HG03571 (cell line): Measurements from ENCODE around the gene SH2D7.

Experiments
- ATAC-seq: cut with Tn5 transposase; IDR thresholded peaks from one replicate; pipeline ENCODE4 v1.9.1; 2021; ENCODE audit not compliant: unreplicated experiment

SH2D7 gene

DNA sequence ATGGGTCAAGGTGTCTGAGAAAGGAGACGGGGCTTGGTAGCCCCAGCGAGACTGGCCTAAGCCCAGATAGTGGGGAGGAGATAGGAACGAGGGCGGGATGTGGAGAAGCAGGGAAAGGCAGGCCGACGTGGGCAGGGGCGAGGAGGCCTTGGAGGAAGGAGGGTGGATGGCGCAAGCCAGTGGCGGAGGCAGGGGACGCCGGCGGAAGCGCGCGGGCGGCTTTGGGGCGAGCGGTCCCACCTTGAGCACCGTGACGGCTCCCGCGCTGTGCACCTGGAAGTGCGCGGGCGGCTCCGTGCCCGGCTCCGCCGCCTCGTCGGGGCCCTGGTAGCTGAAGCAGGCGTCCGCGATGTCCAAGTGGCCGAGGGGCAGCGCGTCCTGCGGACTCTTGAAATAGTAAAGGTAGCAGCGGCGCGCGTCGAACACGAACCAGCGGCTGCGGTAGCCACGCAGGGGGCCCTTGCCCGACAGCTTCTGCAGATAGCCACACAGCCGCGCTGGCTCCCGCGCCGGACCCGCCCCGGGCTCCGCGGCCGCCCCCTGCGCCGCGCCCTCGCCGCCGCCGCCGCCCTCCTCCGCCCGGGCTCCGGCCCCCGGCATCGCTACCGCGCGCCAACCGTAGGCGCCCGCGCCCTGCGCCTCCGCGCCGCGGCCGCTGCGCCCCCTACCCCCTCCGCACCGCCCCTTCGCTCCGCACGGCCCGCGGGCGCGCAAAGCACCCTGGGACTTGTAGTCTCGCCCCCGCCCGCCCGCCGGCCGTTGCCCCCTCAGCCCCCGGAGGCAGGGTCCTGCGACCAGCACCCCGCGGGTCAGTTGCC is 15.1 kb upstream of the SH2D7 start, which contains the start of gene TBC1D2B:
Gene TBC1D2B (minus strand): TSS at position 659 of the 818 bp plus-strand sequence. CDS start 59 bp downstream, at position 600.
- peak; percentile 70 for ATAC-seq

DNA sequence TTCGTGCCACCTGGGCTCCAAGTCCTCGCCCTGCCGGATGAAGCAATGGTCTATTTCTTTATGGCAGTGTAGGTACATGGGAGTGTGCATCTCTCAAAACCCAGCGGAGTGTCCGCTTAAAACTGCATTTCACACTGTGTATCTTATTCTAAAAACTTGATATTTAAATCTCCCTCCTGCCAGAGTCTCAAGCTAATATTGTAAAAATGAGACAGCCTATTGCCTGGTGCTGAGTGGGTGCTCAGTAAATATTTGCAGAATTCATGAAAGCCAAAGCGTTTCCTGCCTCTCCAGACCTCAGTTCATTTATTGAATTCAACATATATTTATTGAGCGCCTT is 14.5 kb upstream of the SH2D7 start:
- no peak for ATAC-seq

DNA sequence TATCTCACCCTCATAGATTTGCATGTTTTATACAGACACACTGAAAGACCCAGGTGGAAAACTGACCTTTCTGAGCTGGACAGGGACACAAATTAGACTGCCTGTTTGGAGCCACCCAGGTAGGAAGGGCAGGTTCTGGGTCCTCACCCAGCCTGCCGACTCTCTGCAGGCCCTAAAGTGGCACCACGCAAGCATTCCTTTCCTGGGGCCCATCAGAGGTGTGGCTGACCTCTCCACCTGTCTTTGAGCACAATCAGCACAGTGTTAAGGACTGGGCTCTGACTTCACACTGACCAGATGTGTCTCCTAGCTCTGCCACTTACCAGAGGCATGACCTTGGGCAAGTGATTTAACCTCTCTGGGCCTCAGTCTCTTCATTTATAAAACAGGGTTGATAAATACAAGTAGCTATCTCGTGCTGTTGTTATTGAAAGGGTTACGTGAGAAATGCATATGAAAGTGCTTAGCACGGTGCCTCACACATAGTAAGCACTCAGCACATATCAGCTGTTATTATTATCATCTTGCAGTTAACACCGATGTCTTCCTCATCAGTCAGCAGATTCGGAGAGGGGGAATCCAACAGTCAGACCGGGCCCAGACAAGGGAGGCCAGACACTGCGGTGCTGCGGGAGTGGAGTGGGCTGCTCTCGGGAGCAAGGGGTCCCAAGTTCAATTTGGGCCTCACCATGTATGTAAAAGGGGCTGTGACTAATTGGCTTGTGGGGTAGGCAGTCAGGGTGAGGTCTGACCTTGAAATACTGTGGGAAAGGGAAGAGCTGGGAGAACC is 12.9 kb upstream of the SH2D7 start:
- ATAC-seq: no peak

DNA sequence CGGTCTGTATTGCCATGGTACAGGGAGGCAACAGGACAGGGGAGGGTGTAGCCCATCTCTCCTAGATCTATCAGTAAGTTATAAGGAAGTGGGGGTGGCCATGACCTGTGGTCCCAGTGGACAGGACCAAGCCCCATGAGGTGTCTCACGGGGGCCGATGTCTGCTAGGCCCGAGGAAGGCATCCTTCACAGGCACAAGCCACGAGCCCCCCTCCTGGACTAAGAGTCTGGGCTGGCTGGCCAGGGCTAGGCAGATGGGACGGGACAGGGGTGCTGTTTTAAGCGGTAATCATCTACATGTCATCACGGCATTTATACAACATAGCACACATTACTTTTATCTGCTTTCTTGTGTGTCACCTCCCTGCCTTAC is 12.3 kb upstream of the SH2D7 start:
- no peak for ATAC-seq

DNA sequence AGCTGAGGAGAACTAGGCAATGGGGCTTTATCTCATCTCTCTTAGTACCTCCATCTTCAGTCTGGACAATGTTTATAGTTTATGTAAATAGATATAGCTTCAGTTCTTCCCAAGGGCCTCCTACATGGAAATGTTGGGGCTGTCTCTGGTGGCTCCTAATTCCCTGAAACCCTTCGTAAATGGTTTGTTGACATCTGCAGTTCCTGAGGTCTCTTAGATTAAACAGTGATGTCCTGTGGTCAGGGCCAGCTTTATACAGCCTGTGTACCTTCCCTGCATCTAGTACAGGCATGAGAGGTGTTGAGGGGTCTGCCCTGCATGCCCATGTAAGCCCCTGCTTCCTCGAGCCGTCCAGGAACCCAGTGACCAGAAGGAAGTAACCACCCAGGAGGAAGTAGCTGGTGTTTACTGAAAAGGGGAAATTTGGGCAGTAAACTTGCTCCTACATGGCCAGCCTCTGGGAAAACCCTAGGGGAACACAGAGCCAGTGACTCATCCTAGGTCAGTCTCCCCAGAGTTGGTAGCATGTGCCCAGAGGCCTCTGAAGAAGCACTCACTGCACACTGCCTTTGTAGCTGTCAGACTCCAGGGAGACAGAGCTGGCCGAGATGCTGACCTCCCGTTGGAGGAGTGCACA is 10.1 kb upstream of the SH2D7 start:
- no peak for ATAC-seq

DNA sequence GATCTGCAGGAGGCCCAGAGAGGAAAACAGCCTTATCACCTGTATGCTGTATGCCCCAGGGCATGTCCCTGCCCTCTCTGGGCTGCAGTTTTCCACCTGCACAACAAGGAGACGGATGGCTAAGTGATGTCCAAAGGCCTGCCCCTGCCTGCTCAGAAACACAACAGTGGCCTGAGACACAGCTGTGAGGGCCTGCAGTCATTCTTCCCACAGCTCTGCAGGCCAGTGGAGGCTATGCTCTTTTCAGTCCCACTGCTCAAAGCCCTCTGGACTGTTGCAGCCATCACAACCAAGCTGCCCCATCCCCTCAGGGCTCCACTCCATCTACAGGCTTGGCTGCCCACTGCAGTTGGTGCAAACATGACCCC is 9.6 kb upstream of the SH2D7 start:
- no peak for ATAC-seq

DNA sequence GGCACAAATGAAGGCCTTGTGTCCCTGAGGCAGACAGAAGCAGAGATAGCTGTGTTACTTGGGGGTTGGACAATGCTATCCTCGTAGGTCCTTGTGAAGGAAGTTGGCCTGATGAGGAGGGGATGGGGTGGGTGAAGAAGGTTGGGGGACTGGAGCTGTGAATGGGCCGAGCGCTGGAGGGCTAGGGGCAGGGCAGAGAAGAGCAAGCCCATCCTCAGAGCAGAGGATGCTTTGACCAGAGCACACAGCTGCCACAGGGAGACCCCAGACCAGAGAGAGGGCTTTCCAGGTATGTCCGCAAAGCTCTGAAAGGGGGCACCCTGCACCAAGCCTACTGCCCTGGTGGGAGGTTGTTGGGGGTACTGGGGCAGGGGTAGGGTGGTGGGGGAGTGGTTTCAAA is 9.2 kb upstream of the SH2D7 start:
- no peak for ATAC-seq

DNA sequence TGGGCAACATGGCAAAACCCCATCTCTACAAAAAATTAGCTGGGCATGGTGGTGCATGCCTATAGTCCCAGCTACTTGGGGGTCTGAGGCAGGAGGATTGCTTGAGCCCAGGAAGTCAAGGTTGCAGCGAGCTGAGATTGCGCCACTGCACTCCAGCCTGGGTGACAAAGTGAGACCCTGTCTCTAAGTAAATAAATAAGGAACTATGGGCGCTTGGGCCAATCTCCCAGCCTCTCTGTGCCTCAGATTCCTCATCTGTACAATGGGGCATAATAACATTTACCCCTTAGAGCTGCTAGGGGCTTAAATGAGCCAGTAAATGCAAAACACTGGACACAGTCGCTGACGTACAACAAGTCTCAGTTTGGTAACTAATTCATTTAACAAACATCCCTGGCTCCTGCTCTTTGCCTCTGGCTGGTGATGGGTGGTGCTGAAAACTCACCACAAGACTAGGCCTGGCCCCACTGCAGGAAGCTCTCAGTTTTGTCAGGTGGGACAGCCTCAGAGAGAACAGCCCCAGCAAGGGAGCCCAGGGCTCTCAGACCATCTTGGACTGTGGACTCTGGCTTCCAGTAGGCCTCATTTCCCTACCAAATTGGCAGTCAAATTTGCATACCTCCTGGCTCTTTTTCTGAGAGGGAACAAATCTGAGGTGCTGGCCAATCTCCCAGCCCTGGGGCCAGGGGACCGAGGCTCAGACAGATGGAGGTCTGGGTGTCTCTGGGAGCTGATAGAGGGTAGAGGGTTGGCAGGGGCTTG is 8.5 kb upstream of the SH2D7 start:
- ATAC-seq: peak; percentile 49

DNA sequence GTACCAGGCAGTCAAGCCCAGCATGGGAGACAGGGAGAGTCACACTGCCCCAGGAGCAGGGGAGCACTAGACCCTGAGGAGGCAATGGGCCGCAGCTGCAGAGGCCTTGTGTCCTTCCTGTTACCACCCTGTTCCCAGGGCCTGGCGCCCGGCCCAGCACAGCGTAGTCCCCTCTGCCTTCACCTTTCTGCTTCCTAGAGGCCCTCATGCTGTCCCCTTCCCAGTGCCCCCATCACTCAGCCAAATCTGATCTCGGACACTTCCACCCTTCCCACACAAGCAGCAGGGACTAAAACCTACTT is 8.0 kb upstream of the SH2D7 start:
- no peak for ATAC-seq

DNA sequence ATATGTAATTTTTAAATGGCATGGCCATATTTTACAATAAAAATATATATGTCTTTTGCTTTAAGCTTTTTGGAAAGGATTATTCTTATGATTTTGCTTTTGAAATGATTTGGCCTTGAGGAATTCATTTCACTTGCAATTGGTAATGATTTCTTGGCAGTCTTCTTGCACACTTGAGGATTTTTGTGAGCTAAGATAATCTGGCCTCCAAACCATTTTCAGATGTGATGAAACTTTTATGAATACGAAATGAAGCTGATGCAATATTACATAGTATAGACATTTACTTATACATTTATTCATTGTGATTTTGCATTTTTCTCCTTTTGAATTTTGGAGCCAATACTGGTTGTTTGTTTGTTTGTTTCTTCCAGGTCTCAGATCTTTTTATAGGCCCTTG is 6.4 kb upstream of the SH2D7 start:
- ATAC-seq: no peak

DNA sequence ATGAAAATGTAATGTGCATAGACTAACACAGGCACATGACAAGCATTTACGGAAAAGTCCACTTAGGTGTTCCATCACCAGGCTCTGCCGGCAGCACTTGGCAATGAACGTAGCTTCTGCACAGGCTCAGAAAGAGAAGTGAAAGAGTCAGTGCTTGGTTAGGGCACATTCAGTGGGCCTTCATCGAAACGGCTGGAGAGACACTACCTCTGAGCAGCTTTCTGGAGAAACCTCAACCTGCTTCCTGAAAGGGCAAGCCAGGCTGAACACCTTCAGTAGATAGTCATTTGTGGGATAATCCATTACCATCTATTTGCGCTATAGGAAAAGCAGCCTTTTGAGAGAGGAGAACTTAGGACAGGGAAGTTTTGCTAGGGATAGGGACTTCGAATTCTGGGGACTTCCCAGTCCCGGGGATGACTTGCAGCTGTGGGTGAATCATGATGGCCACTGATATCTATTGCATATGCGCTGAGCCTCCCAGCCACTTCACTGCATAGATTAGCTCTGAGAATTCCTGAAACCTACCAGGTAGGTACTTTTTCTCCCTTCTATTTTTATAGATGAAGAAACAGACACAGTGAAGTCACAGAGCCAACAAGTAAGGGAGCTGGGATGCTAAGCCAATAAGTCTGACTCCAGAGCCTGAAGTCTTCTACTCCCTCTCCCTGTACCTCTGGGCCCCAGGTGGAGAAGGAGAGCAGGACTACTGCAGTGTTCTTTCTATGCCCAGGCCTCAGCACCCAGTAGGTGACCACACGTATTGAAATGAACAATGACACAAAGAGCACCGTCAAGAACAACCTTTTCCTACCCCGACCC is 4.2 kb upstream of the SH2D7 start:
- ATAC-seq: no peak

DNA sequence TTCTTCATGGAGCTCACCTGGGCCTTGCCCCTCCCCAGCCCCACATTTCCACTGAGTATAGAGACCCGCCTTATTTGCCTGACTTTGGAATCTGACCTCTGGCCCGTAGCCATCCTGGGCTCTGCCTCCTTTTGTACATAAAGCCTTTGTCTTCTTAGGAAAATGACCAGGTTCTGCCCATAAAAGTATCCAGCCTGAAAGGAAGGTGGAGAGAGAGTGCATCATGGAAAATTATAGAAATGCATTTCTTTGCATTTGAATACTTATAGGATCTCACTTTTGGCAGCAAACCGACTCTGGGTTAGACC is 3.6 kb upstream of the SH2D7 start:
- ATAC-seq: no peak

DNA sequence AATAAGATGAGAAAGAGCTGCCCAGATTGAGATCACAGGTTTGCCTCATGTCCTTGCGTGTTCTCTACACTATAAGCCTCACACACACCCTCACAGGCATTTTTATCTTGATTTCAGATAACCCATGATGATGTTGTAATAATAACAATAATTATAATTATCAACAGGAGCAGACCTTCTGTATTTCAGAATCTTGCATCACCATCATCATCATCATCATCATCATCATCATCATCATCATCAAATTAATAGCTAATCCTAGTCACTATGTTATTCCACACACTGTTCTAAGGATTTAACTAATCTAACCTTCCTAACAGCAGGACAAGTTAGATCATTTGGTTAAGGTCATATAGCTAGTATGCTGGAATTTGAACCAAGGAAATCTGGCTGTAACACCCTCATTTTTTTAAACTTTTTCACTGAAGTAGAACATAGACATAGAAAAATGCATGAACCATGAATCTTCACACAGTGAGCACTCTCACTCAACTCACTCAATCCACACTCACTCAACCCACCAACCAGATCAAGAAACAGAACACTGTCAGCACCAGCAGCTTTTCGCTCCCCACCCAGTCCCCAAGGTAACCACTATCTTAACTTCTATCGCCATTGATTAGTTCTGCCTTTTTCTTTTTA is 1.8 kb upstream of the SH2D7 start:
- no peak for ATAC-seq

DNA sequence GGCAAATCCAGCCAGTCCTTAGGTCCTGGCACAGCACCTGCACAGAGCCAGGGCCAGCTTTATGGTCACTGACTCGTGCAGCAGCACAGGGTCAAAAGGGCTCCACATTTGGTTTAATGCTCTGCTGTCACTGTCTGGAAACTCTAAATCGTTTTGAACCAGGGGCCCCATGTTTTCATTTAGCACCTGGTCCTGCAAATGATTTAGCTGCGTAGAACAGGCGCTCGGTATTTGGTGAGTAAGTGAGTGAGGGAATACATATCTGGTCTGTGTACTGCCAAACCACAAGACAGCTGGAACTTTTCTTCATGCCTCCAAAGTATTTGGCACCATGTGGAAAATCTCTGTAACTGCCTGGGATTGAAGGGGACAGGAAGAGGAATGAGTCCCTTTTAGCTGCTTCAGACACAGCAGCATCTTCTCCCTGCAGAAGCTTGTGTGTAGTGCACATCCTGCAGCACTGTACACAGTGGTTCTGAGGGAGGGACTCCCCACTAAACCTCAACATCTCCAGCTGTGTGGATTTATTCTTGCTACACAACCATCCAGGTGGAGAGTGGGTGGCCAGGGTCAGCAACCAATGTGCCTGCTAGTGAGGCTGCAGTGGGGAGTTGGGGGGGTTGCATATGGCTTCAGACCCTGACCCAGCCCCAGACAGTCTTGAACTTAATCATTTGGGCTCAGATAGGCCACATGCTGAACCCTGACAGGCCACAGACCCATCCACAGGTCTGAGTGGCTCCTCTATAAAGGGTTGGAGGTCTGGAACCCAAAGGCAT is 1.1 kb downstream of the SH2D7 start:
- ATAC-seq: no peak

DNA sequence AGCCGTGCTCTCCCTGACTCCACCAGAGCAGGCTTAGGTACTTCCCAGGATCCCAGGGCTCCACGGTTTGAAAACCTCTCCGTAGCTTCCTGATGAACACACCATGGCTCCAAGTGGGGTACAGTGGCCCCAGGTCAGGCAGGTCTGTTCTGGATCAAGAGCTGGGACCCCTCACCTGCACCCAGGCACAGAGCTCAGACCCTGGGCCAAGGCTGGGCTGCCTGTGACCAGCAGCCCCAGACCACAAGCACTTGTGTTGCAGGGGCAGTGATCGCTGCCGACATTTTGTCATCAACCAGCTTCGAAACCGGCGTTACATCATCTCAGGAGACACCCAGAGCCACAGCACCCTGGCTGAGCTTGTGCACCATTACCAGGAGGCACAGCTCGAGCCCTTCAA is 5.3 kb downstream of the SH2D7 start:
- no peak for ATAC-seq

DNA sequence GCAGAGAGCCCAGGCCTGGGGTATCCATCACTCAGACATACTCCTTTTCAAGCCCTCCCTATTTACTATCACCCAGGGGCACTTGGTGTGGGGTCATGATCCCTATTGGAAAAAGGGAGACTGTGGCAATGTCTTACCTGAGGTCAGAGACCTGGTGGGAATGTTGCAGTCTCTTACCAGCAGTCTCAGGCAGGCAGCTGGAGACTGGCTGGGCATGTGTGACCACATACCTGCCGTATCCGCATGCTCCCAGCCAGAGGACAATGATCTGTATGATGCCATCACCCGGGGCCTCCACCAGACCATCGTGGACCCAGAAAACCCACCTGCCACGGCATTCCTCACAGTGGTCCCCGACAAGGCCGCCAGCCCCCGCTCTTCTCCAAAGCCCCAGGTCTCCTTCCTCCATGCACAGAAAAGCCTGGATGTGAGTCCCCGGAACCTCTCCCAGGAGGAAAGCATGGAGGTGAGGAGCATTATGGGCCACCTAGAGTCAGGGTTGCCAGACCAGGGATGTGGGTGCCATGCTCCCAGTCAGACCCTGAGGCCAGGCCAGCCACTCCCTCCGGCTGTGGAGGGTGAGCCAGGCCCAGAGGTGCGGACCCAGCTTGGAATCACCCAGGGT is 5.9 kb downstream of the SH2D7 start:
- ATAC-seq: no peak

DNA sequence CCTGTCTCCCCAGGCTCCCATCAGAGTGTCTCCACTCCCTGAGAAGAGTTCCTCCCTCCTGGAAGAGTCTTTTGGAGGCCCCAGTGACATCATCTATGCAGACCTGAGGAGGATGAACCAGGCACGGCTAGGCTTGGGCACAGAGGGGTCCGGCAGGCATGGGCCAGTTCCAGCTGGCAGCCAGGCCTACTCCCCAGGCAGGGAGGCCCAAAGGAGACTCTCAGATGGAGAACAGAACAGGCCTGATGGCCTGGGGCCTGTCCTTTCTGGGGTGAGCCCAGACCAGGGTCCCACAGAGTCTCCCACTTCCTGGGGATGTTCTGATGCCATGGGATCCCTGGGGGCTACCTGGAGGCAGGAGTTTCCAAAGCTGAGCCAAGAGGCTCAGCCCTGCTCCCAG is 8.5 kb downstream of the SH2D7 start:
- no peak for ATAC-seq

DNA sequence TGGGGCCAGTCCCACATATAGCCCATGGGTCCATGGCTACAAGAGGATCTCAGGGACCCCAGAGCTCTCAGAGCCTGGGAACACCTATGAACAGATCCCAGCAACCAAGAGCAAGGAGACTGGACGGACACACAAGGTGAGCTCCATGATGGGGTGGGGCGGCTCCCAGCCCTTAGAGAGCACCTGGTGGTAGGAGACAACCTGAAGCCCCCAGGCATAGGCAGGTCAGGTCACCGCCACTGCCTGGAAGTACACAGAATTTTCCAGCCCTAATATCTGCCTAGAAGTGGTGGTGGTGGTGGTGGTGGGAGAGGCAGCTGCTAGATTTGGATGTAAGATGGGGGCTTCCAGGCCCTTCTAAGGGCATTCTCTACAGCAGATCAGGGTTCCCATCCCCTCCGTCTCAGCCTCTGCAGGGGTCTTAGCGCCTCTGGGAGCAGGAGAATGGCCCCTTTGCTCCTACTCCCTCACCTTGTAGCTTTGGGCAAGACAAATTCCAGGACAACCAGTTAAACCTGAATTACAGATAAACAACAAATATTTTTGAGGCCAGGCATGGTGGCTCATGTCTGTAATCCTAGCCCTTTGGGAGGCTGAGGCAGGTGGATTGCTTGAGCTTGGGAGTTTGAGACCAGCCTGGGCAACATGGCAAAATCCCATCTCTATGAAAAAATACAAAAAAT is 9.2 kb downstream of the SH2D7 start:
- ATAC-seq: no peak

DNA sequence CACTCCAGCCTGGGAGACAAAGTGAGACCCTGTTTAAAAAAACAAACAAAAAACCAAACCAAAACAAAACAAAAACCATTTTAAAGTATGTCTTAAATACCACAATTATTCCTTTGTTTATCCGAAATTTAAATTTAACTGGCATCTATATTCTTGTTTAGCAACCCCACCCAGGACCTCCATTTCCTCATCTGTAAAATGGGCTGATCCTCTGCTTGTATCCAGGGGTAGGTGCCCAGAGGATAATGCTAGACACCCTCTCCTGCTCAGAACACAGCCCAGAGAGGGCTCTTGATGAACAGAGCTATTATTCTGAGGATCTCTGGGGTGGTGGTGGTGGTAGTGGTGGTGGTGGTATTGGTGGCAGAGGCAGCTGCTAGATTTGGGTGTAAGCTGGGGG is 9.8 kb downstream of the SH2D7 start:
- ATAC-seq: no peak
